ENCODE results near the gene SMIM43.

Gene SMIM43

DNA sequence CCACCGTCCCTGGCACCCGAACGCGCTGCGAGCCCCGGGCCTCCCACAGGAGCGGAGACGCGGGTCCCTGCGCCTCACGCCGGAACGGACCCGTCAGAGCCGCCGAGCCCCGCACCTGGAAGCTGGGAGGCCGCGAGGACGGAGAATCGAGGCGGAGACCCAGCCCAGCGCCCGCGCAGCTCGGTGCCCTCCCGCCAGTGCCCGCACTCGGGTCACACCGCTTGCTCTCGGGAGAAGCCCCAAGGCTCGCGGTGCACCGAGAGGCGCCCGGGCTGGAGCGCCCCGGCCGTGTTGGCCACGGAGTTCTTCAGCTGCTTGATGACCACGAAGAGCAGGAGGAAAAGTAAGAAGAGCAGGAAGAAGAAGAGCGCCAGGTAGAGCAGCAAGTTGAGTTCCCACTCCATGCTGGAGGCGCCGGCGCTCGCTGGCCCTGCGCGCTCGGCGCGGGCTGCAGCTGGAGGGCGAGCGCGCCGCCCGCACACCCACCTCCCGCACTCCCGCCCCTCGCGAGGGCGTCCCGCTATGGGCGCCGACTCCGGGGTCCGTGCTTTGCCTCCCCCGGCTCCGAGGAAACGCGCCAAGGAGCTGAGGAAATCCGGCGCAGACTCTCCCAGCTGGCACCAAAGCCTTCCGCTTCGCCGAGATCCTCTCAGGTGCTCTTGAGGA, at the start of gene SMIM43:
TSS of gene SMIM43 (minus strand) at position 463 of the 666 bp plus-strand sequence. CDS start at position 404, 59 bp downstream.
- no peak for DNase-seq (ENCODE audit: low read depth, low spot score)

DNA sequence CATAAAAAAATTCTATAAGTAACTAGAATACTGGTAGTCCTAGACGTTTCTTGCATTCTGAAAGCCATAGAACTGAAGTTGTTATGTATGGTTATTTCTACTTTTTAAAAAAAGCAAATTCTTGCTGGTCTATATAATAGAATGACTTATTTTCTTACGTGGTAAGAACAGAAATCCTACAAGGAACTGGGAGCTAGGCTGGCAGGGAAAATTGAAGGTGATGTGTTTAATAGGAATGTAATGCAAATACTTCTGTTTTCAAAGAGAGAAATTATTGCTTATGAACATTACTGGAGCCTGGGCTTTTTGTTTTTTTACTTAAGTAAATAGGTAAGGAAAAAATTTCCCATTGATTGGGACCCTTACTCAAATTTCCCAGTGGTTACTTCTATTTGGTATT, 49.8 kb upstream of the SMIM43 start:
- no peak for DNase-seq (ENCODE audit: low read depth, low spot score)

DNA sequence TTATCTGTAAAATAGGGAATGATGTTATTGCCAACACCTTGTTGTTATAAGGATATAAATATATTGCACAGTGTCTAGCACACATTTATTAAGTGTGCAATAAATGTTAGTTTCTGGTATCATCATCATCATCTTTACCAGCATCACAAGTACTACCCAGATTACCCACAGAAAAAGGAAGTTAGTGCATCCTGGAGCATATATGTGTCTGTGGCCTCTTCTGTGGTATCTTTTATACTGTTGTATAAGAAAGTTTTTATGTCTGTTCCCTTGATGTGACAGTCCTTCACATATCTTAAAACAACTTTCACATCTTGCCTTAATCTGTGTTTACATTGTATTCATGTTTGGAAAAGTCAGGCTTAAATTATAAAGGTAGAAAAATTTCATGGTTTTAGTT, 46.2 kb upstream of the SMIM43 start:
- DNase-seq (ENCODE audit: low read depth, low spot score): no peak

DNA sequence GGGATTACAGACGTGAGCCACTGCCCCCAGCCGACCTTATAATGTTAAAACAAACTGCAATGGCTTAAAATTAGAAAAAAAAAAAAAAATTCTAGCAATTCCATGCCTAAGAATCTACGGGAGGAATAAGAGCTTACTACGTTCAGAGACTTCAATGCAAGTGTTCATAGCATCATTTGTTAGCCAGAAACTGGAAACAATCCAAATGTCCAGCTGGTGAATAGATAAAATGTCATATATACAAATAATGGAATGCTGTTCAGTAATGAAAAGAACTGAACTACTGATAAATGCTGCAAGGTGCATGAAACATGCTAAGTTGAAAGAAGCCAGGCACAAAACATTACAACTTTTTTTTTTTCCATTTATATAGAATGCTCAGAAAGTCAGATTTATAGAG, 41.4 kb upstream of the SMIM43 start:
- no peak for DNase-seq (ENCODE audit: low read depth, low spot score)

DNA sequence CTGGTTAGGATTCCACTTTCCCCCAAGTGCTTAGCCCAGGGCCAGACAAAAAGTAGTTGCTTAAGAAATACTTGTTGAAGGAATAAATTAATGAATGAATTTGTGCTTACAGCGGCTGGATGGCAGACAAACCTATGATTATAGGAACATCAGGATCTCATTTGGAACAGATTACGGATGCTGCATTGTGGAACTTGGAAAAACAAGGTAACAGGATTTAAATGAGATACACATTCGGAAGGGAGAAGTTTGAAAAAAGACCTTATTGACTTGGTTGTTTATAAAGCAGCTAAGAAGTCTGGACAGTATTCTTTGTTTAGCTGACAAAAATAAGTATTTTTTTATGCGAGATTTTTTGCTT, 36.7 kb upstream of the SMIM43 start:
- DNase-seq (ENCODE audit: low read depth, low spot score): no peak

DNA sequence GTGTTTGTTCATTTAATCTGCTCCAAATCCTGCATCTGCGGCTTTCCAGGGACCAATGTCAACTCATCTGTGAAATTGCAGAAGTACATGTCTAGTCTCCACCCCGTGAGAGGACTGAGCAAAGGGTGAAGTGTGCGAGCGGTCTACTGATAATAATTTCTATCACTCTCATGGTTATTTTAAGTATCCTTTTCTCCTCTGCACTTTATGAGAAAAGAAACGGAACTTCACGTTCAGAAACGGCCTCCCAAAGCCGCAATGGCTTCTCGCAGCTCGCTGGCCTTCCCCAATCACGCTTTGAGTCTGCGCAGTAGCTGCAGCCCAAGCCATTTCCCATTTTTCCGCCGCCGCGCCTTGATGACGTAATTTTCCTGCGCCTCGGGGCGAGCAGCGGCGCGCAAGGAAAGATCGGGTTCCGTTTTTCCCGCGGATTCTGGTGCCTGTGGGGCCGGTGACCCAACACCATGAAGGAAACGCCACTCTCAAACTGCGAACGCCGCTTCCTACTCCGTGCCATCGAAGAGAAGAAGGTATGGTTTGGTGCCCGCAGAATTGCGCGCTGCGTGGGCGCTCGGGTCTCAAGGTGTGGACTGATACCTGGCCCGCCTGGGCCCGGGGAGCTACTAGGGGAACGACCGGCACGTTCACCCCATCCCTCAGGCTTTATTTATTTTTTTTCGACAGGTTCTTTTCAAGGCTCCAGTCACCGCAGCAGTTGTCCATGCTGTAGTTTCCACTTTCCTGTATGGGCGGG, 36.2 kb upstream of the SMIM43 start, which contains the start of gene EXOSC9:
TSS of gene EXOSC9 (plus strand) at position 363 of the 754 bp plus-strand sequence. CDS start at position 465, 102 bp downstream.
- DNase-seq (ENCODE audit: low read depth, low spot score): peak; percentile 95

DNA sequence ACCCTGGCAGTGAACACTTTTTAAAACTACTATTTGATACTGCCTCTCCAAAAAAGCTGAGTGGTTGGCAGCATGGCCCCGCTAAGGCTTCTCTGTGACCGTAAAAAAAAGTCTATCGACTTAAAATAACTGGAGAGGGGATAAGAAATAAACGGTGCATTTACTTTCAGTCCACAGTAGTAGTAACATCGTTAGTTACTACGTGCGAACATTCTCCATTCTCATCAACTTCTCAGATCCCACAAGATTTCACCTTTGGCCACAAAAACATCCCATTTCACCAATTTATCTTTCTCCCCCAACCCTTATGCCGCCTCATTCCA, 35.6 kb upstream of the SMIM43 start:
- DNase-seq (ENCODE audit: low read depth, low spot score): no peak

DNA sequence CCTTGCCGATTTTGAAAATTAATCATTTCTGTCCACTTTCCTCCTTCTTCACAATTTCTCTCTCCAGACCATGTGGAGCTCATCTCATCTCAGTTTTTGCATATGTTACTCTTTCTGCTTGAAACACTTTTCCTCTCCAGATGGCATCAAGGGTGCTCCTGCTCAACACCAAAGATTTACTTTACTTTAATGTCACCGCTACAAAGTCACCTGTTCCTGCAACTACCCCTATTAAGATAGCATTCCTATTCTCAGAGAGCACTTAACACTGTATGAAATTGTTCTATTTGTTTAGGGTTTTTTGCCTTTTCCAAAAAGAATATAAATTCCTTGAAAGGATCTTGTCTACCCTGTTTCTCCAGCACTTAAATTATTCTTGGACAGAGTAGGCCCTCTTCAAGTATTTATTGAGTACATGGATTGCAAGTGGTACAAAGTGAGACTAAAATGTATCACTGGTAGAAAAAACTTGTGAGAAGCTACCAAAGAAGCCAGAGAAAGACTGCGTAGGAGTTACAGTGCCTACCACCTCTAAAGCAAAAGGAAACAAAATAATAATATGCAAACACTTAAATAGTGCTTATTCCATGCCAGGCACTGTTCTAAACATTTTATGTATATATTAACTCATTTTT, 35.0 kb upstream of the SMIM43 start:
- no peak for DNase-seq (ENCODE audit: low read depth, low spot score)

DNA sequence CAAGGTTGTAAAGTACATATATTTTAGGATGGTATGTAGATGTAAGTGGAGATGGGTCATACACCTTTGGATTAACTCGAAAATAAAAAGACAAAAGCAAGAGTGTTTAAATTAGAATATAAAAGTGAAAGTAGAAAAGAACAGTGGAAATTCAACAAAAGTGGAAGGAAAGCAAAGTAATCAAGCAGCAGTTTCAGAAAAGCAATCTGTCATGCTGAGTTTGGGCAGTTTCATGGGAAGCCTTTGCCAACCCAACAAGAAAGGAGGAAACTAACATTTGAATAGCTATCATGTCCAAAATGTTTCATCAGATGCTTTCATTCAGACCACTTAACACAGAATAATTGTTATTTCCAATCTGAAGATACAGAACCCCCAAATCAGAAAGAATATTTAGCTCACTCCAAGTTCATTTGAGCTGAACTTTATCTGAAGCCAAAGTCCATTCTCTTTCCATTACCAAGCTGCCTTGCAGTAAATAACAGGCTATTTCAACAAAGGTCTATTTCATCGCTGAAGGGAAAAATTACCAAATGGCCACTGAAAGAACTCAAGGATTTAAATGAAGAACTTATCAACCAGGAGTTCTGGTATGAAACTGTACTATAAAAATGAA, 34.4 kb upstream of the SMIM43 start:
- no peak for DNase-seq (ENCODE audit: low read depth, low spot score)

DNA sequence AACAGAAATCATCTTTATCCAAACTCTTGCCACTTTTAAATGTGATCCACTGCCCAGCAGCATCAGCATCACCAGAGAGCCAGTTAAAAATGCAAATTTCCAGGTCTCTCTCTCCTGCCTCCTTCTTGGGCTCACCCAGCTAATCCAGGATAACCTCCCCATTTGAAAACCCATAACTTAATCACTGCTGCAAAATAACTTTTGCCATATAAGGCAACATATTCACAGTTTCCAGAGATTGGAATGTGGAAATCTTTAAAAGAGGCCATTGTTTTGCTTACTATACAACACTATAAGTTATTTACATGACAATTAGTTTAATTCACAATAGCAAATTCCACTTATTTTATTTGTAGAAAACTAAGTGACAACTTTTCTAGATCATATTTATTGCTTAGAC, 31.3 kb upstream of the SMIM43 start:
- DNase-seq (ENCODE audit: low read depth, low spot score): no peak

DNA sequence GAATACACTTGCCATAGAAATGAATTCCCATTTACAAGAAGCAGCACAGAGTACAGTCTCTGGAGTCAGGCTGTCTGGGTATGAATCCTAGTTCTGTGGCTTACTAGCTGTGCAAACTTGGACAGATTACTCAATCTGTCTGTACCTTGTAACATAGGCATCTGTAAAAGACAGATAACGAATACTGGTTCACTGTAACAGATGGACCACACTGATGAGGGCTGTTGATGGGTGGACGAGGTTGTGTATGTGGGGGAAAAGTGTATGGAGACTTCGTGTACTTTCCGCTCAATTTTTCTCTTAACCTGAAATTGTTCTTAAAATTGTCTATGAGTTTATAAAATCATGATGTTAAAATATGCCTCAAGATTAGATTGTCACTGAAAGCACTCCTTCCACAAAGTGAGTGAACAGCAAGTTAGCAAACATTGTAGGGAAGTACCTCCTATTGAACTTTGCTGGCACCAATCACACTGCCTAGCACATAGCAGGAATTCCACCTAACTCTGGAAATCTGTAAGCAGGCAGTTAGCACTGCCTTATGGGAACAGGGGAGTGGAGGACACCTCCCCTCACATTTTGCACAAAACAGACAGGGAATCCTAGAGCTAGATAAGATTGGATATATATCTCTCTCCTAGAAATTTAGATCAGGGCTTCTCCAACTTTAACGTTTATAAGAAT, 29.7 kb upstream of the SMIM43 start:
- DNase-seq (ENCODE audit: low read depth, low spot score): no peak

DNA sequence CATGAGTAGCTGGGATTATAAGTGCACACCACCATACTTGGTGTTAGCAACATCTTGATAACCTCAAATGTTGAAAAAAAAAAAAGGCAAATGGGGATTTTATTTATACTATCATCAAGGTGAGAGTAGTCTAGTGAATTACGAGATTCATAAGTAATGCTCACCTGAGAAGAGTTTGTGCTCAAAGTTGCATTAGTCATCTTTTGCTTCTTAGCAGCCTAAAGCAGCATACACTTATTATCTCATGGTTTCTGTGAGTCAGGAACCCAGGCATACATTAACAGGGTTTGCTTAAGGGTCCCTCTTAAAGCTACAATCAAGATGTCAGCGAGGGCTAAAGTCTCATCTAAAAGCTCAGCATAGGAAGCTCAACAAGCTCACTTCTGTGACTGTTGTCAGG, 28.0 kb upstream of the SMIM43 start:
- no peak for DNase-seq (ENCODE audit: low read depth, low spot score)

DNA sequence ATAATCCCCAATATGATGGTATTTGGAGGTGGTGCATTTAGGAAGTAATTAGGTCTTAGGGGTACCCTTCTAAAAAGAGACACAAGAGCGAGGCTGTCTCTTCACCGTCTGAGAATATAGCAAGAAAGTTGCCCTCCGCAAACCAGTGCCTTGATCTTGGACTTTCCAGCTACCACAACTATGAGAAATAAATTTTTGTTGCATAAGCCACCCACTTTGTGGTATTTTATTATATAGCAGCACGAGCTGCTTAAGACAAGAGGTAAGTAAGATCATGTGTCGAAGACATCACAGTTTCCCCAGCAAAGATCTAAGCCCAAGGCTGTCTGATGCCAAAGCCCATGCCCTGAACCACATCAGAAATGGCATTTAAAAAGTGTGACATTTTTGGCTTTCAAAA, 26.5 kb upstream of the SMIM43 start:
- no peak for DNase-seq (ENCODE audit: low read depth, low spot score)

DNA sequence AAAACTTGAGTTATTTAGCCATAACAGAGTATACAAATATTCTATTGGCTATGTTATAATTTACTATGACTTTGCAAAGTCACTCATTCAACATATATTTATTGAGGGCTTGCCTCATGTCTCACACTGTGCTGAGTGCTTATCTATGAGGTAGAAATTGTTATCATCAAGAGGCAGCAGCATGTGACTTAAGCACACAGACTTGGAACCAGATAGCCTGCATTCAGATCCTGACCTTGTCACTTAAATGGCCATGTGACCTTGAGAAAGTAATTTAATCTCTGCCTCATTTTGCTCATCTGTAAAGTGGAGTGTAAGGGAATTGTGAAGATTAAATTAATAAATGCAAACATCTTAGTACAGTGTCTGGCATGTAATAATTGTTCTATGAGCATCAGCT, 26.0 kb upstream of the SMIM43 start:
- no peak for DNase-seq (ENCODE audit: low read depth, low spot score)

DNA sequence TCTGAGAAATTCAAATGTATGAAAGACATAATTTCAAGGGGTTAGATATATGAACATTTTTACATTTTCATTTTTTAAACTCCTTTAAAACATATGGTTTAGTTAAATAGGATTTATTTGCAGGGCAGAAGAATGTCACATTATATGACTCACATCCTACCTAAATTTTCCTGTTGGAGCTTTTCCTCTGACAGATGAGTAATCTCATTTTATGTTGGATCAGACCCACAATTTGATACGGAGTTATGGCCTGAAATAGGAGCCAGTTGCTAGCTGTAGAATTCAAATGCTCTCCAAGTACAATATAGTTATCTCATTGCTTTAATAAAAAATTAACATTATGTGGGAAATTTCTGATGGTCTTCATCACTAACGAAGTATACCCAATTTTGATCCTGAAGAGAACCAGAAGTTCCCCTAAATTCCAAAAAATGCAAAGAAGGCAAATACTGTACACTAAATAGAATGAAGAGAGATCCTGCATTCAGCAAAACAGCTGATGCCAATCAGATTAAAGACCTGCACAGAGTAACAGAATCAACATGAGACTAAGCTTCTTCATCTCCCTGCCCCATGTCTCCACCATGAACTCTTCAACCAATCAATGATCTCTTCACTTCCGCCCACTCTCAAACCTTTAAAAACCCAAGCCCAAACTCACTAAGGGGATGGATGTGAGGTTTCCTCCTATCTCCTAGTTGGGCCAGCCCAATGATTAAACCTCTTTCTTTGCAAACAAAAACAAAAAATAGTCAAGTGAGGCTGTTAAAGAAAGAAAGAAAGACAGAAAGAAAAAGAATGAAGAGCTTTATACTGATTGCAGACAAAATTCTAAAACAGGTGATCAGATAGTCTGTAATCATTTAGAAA, 25.2 kb upstream of the SMIM43 start:
- DNase-seq (ENCODE audit: low read depth, low spot score): no peak

DNA sequence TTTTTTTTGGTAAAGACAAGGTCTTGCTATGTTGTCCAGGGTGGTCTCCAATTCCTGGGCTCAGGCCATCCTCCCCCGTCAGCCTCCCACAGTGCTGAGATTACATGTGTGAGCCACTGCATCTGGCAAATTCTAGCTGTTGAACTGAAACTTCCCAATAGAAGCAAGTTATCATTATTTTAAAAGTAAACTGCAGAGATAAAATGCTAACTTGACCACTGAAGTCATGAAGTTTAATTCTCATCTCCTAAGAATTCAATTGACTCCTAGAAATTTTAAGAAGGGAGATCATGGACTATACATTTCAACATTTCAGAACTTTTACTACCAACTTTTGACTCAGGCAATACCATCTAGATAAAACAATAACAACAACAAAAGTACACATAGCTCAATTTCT, 24.5 kb upstream of the SMIM43 start:
- DNase-seq (ENCODE audit: low read depth, low spot score): no peak

DNA sequence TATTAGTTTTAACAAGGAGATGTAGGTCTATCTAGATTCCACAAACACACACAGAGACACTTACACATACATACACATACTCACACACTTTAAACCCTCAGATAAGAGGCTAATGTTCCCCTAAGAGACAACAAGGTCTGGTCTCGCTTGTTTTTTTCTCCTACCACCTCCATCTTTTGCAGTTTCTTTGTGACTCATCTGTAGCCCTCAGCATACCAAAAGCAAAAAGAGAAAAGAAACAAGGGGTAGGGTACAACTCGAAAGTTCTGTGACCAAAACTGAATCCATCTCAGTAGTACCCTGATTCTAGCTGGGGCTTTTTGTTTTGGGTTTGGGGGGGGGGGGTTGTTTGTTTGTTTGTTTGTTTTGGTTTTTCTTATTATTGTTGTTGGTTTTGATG, 23.9 kb upstream of the SMIM43 start:
- no peak for DNase-seq (ENCODE audit: low read depth, low spot score)

DNA sequence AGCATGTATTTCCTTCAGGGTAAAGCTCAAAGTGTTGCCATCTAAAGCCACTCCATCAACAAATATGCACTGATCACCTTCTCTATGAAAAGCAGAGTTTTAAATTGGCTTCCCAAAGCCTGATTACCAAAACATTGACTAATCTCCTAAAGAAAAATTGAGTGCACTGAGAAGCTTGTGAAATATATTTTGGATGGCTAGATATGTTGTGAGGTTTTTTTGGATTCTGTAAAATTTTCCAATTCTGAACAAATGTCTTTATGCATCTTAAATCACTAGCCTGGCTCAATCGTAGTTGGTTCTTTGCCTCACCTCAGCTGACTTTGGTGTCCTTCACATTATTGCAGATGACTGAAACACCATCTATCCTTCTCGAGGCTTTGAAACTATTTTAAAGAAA, 21.3 kb upstream of the SMIM43 start:
- no peak for DNase-seq (ENCODE audit: low read depth, low spot score)

DNA sequence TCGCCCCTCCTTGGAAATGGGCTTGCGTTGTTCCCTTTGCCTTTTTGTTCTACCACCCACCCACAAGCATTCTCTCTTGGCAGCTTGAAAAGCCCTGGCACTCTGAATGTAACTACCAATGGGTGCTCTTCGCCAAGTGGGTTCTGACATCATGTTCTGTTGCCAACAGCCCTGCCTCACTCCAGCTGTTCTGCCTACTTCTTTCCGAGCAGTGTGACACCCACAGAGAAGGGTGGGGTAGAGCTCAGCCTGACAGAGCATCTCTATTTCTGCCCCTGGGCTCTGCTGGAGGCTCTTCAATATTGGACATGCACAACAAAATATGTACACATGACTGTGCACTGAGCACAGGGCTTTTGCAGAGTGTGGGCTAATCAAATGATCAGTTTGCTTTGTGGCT, 20.5 kb upstream of the SMIM43 start:
- DNase-seq (ENCODE audit: low read depth, low spot score): no peak

DNA sequence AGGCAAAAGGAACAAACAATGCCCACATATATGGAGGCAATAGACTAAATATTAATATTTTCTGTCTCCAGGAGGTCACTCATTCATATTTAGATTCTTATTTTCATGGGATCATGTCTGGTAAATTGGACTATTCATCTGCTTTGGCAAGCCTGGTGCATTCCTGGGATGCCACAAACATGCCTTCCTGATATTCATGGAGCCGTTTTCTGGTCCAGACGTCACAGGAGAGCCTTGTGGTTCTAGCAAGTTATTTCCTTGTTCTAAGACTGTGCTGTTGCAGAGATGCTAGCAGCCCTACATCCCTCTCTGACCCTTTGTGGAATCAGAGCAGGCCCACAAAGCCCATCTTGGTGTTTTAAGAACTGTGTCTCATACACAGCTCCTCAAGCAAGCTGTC, 20.0 kb upstream of the SMIM43 start:
- DNase-seq (ENCODE audit: low read depth, low spot score): no peak

DNA sequence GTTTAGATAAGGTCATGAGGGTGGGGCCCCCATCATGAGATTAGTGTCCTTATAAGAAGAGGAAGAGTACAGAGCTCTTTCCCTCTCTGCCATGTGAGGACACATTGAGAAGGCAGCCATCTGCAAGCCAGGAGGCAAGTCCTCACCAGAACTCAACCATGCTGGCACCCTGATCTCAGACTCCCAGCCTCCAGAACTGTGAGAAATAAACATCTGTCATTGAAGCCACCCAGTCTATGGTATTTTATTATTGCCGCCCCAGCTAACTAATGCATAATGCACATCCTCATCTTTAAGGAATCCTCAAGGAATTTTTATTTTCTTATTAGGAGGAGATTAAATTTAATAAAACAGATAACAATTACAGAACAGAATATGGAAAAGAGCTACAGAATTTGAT, 19.4 kb upstream of the SMIM43 start:
- no peak for DNase-seq (ENCODE audit: low read depth, low spot score)
